ENCODE measurements around the gene TRMT6. TPM values are rescaled to one million over a fixed set of nuclear protein-coding genes. Genes with fewer than 3 reads are reported as not detected.
A peak's percentile ranks its signal among the peaks of the same experiment; 100 is the strongest.

TRMT6 gene
- total RNA-seq, 1 donor from 2014 or later = 13.2 TPM

GRCh38 chr20:5970381-5970780 lies 20.0 kb upstream of the TRMT6 start:
- H3K4me1 Mint-ChIP-seq = no peaks in the 10 kb centered on the region
- H3K27ac Mint-ChIP-seq = no peak overlapping the region
- no peaks in the 10 kb centered on the region for H3K27me3 Mint-ChIP-seq (ENCODE audit: low read depth)
- TF ChIP-seq CTCF (IDR thresholded peaks at IDR 0.05; ENCODE audit: unreplicated experiment) = no peak
- H3K36me3 Mint-ChIP-seq = peaks cover 4% of the 10 kb centered on the region
- no peaks in the 10 kb centered on the region for H3K9me3 Mint-ChIP-seq
- H3K4me3 Mint-ChIP-seq = no peak overlapping the region
- no peak for DNase-seq (ENCODE audit: low spot score in 2 of 2, unreplicated experiment in 2 of 2)

- no peak for DNase-seq (ENCODE audit: low spot score in 2 of 2, unreplicated experiment in 2 of 2)
- TF ChIP-seq CTCF (IDR thresholded peaks at IDR 0.05; ENCODE audit: unreplicated experiment) = no peak
- Mint-ChIP-seq H3K4me3 (no peak overlapping the region), H3K27me3 (ENCODE audit: low read depth) (no peaks in the 10 kb centered on the region), H3K27ac (no peak overlapping the region), H3K9me3 (no peaks in the 10 kb centered on the region), H3K4me1 (no peaks in the 10 kb centered on the region), H3K36me3 (peaks cover 2% of the 10 kb centered on the region)
Observed at GRCh38 chr20:5969940-5970339, 19.6 kb upstream of the TRMT6 start.

- no peak for TF ChIP-seq CTCF (IDR thresholded peaks at IDR 0.05; ENCODE audit: unreplicated experiment)
- Mint-ChIP-seq H3K27me3 (ENCODE audit: low read depth) (no peaks in the 10 kb centered on the region), H3K4me1 (no peaks in the 10 kb centered on the region), H3K36me3 (peaks cover 4% of the 10 kb centered on the region), H3K9me3 (no peaks in the 10 kb centered on the region), H3K27ac (no peak overlapping the region), H3K4me3 (no peak overlapping the region)
- DNase-seq (ENCODE audit: low spot score in 2 of 2, unreplicated experiment in 2 of 2) = no peak
Observed at GRCh38 chr20:5969348-5969935, 19.1 kb upstream of the TRMT6 start.

- Mint-ChIP-seq H3K4me3 (no peak overlapping the region), H3K27ac (no peak overlapping the region), H3K4me1 (no peaks in the 10 kb centered on the region), H3K36me3 (peaks cover 6% of the 10 kb centered on the region), H3K9me3 (no peaks in the 10 kb centered on the region), H3K27me3 (ENCODE audit: low read depth) (no peaks in the 10 kb centered on the region)
- no peak for TF ChIP-seq CTCF (IDR thresholded peaks at IDR 0.05; ENCODE audit: unreplicated experiment)
- no peak for DNase-seq (ENCODE audit: low spot score in 2 of 2, unreplicated experiment in 2 of 2)
Observed at GRCh38 chr20:5968462-5968861, 18.1 kb upstream of the TRMT6 start.

- no peak for TF ChIP-seq CTCF (IDR thresholded peaks at IDR 0.05; ENCODE audit: unreplicated experiment)
- DNase-seq (ENCODE audit: low spot score in 2 of 2, unreplicated experiment in 2 of 2) = no peak
- H3K27me3 Mint-ChIP-seq (ENCODE audit: low read depth) = no peaks in the 10 kb centered on the region
- H3K4me3 Mint-ChIP-seq = no peak overlapping the region
- no peaks in the 10 kb centered on the region for H3K9me3 Mint-ChIP-seq
- H3K27ac Mint-ChIP-seq = no peak overlapping the region
- peaks cover 6% of the 10 kb centered on the region for H3K36me3 Mint-ChIP-seq
- no peaks in the 10 kb centered on the region for H3K4me1 Mint-ChIP-seq
Observed at GRCh38 chr20:5967469-5967868, 17.1 kb upstream of the TRMT6 start.

- no peak for TF ChIP-seq CTCF (IDR thresholded peaks at IDR 0.05; ENCODE audit: unreplicated experiment)
- no peaks in the 10 kb centered on the region for H3K27me3 Mint-ChIP-seq (ENCODE audit: low read depth)
- H3K36me3 Mint-ChIP-seq = peaks cover 9% of the 10 kb centered on the region
- H3K27ac Mint-ChIP-seq = peak overlapping the region; percentile 97
- H3K4me1 Mint-ChIP-seq = peaks cover 25% of the 10 kb centered on the region
- H3K4me3 Mint-ChIP-seq = peak overlapping the region; percentile 95
- no peak for DNase-seq (ENCODE audit: low spot score in 2 of 2, unreplicated experiment in 2 of 2)
- H3K9me3 Mint-ChIP-seq = no peaks in the 10 kb centered on the region
Observed at GRCh38 chr20:5949943-5950270, 426 bp downstream of the TRMT6 start.
